A549 (cell line): ENCODE data around the gene ANO6.

Source experiments
- CTCF ChIP-seq: fragments of >200 bp; sonication (Bioruptor Twin); formaldehyde crosslinking; IDR thresholded peaks from 3 replicates; pipeline ENCODE4 v1.5.1; 2016
- JUN ChIP-seq, 2 experiments: fragments of >200 bp; sonication (Bioruptor Twin); formaldehyde crosslinking; IDR thresholded peaks; 2 replicates in 1 of 2; 3 replicates in 1 of 2; pipeline ENCODE4 v1.6.1; 2016 to 2017
- KDM5A ChIP-seq: fragments of 200-600 bp; sonication (generic); IDR thresholded peaks from 2 replicates; pipeline ENCODE4 v1.6.1; 2016; ENCODE audit warnings: antibody characterized with exemption, mild to moderate bottlenecking
- RARB ChIP-seq: fragments of 250-450 bp; sonication (Bioruptor Pico); IDR thresholded peaks from 2 replicates; pipeline ENCODE4 v1.8.0; 2021; ENCODE audit warnings: mild to moderate bottlenecking, moderate library complexity
- SMC3 ChIP-seq: fragments of >200 bp; sonication (Bioruptor Twin); formaldehyde crosslinking; IDR thresholded peaks from 3 replicates; pipeline ENCODE4 v1.6.1; 2018; ENCODE audit warnings: inconsistent platforms

DNA sequence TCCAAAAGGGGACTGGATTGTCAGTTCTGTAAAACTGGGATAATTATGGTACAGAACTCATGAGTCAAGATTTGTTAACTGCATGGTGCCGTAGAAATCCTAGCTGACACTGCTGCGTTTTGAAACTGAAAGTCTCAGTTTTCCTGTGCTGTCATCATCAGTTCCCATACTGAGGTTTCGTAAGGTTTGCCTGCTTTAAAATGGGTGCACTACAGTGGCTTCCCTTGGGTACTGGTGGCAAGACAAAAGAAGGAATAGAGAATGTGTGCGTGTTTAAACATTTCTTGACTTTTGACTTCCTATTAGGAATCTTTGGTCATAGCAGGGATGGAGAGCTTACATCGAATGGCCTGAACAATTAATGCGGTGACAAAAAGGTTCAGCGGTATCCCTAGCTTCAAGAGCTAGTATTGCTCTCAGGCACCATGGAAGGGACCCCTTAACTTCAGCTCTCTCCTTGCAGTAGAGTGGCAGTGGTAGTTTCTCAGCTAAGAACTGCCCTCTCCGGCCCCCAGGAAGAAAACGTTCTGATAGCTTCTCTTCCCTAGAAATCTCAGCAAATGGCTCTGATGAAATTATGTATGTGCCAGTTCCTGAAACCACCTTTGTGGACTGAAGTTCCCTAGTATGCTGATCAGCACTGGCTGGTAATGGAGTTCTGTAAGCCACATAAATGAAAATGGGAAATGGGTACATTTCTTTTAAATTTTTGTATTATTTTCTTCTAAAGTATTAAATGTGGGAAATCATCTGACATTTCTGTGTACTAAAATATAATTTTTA is 28.9 kb downstream of the ANO6 start:
- TF ChIP-seq KDM5A (no peak), CTCF (no peak), SMC3 (no peak), JUN (IDR thresholded peaks at IDR 0.05) (no peak), RARB (CRISPR knock-in tag) (no peak)
